ENCODE measurements around the gene CKAP2L. TPM values are rescaled to one million over a fixed set of nuclear protein-coding genes. Genes with fewer than 3 reads are reported as not detected.

Gene CKAP2L
- total and polyA plus RNA-seq, 4 donors = 0.19 to 15.9 (median 0.91) TPM; not detected in 1

GRCh38 chr2:112703684-112704083 lies 60.7 kb downstream of the CKAP2L start:
- Histone ChIP-seq H3K9me3 (ENCODE audit: control insufficient read depth in 4 of 4, low read length in 3 of 4) (no peaks in the 10 kb centered on the region), H3K27me3 (ENCODE audit: control insufficient read depth in 4 of 4, insufficient read depth in 4 of 4, low read length in 3 of 4) (no peaks in the 10 kb centered on the region), H3K4me3 (ENCODE audit: low read depth in 1 of 3, low read length in 3 of 3) (no peak overlapping the region), H3K4me1 (ENCODE audit: control insufficient read depth in 4 of 4, insufficient read depth in 4 of 4, low read length in 3 of 4) (no peaks in the 10 kb centered on the region), H3K9ac (ENCODE audit: low read depth in 1 of 2, low read length in 2 of 2) (no peak overlapping the region), H3K36me3 (ENCODE audit: control insufficient read depth in 4 of 4, insufficient read depth in 3 of 4, low read depth in 1 of 4, low read length in 3 of 4) (no peaks in the 10 kb centered on the region), H3K27ac (ENCODE audit: low read depth in 1 of 2, low read length in 2 of 2) (no peak overlapping the region)
- 47% methylated on average over 2 of the region's 2 CpGs for WGBS
- TF ChIP-seq FOXA1 (IDR thresholded peaks at IDR 0.05) (no peak), REST (IDR thresholded peaks at IDR 0.05) (no peak), RAD21 (IDR thresholded peaks at IDR 0.05) (no peak), ATF3 (IDR thresholded peaks at IDR 0.05) (no peak), ZBTB33 (IDR thresholded peaks at IDR 0.05) (no peak), YY1 (IDR thresholded peaks at IDR 0.05) (no peak), RXRA (IDR thresholded peaks at IDR 0.05) (no peak), JUND (IDR thresholded peaks at IDR 0.05) (no peak), TAF1 (conservative IDR thresholded peaks at IDR 0.05) (no peak), CTCF (IDR thresholded peaks at IDR 0.05; ENCODE audit: low read depth, low read length, missing input control) (no peak), HNF4A (conservative IDR thresholded peaks at IDR 0.05) (no peak), MAX (IDR thresholded peaks at IDR 0.05) (no peak), FOXA2 (IDR thresholded peaks at IDR 0.05) (no peak)
- no peak for DNase-seq (ENCODE audit: low spot score)

GRCh38 chr2:112701052-112701451 lies 63.4 kb downstream of the CKAP2L start:
- 82% methylated on average over 8 of the region's 8 CpGs for WGBS
- Histone ChIP-seq H3K36me3 (ENCODE audit: control insufficient read depth in 4 of 4, insufficient read depth in 3 of 4, low read depth in 1 of 4, low read length in 3 of 4) (no peaks in the 10 kb centered on the region), H3K4me1 (ENCODE audit: control insufficient read depth in 4 of 4, insufficient read depth in 4 of 4, low read length in 3 of 4) (no peaks in the 10 kb centered on the region), H3K27ac (ENCODE audit: low read depth in 1 of 2, low read length in 2 of 2) (peak overlapping the region in 1 of 2 donors; percentile 19), H3K9ac (ENCODE audit: low read depth in 1 of 2, low read length in 2 of 2) (no peak overlapping the region), H3K4me3 (ENCODE audit: low read depth in 1 of 3, low read length in 3 of 3) (no peak overlapping the region), H3K27me3 (ENCODE audit: control insufficient read depth in 4 of 4, insufficient read depth in 4 of 4, low read length in 3 of 4) (no peaks in the 10 kb centered on the region), H3K9me3 (ENCODE audit: control insufficient read depth in 4 of 4, low read length in 3 of 4) (no peaks in the 10 kb centered on the region)
- TF ChIP-seq HNF4A (conservative IDR thresholded peaks at IDR 0.05) (no peak), RAD21 (IDR thresholded peaks at IDR 0.05) (no peak), HNF4G (IDR thresholded peaks at IDR 0.05) (no peak), FOXA1 (IDR thresholded peaks at IDR 0.05) (no peak), JUND (IDR thresholded peaks at IDR 0.05) (no peak), FOXA2 (IDR thresholded peaks at IDR 0.05) (no peak), EGR1 (IDR thresholded peaks at IDR 0.05; ENCODE audit: low read depth in 2 of 2) (no peak), CTCF (IDR thresholded peaks at IDR 0.05; ENCODE audit: low read depth, low read length, missing input control) (no peak)
- no peak for DNase-seq (ENCODE audit: low spot score)

All from liver (tissue), 9 donors.